WTC11 (cell line): ENCODE measurements around the gene DIDO1. TPM values are rescaled to one million over a fixed set of nuclear protein-coding genes. Genes with fewer than 3 reads are reported as not detected.

ENCODE experiments used
- ATF1 ChIP-seq: sonication (generic); formaldehyde crosslinking; IDR thresholded peaks from 2 replicates; pipeline ENCODE4 v1.8.1; 2023; ENCODE audit warnings: mild to moderate bottlenecking, moderate library complexity, missing genetic modification reagents
- CBFB ChIP-seq: sonication (generic); formaldehyde crosslinking; IDR thresholded peaks from 2 replicates; pipeline ENCODE4 v1.8.1; 2022; ENCODE audit warnings: mild to moderate bottlenecking, low read depth, missing genetic modification reagents
- CREB1 ChIP-seq: sonication (generic); formaldehyde crosslinking; IDR thresholded peaks from 2 replicates; pipeline ENCODE4 v1.8.0; 2023; ENCODE audit warnings: mild to moderate bottlenecking, missing genetic modification reagents
- CREM ChIP-seq: sonication (generic); formaldehyde crosslinking; IDR thresholded peaks from 2 replicates; pipeline ENCODE4 v1.8.1; 2022; ENCODE audit warnings: mild to moderate bottlenecking, missing genetic modification reagents, moderate library complexity
- EMX1 ChIP-seq: fragments of 250-450 bp; sonication (Bioruptor Pico); IDR thresholded peaks from 2 replicates; pipeline ENCODE4 v1.8.0; 2021; ENCODE audit warnings: mild to moderate bottlenecking
- ESRRA ChIP-seq: sonication (generic); formaldehyde crosslinking; IDR thresholded peaks from 2 replicates; pipeline ENCODE4 v1.8.1; 2022; ENCODE audit warnings: mild to moderate bottlenecking, missing genetic modification reagents, borderline replicate concordance
- FOXP1 ChIP-seq: sonication (generic); formaldehyde crosslinking; IDR thresholded peaks from 2 replicates; pipeline ENCODE4 v1.8.0; 2022; ENCODE audit warnings: missing genetic modification reagents, mild to moderate bottlenecking, moderate library complexity, borderline replicate concordance
- HMGA2 ChIP-seq: fragments of 250-450 bp; sonication (Bioruptor Pico); IDR thresholded peaks from 2 replicates; pipeline ENCODE4 v1.4.0; 2021; ENCODE audit warnings: mild to moderate bottlenecking, moderate library complexity
- IRF2 ChIP-seq: sonication (generic); formaldehyde crosslinking; IDR thresholded peaks from 2 replicates; pipeline ENCODE4 v1.8.0; 2022; ENCODE audit warnings: low read depth, missing genetic modification reagents, borderline replicate concordance
- KAT7 ChIP-seq: sonication (generic); formaldehyde crosslinking; IDR thresholded peaks from 2 replicates; pipeline ENCODE4 v1.8.1; 2023; ENCODE audit warnings: missing genetic modification reagents, mild to moderate bottlenecking, borderline replicate concordance
- OVOL2 ChIP-seq: fragments of 250-450 bp; sonication (Bioruptor Pico); IDR thresholded peaks from 2 replicates; pipeline ENCODE4 v1.9.0; 2021; ENCODE audit warnings: mild to moderate bottlenecking, borderline replicate concordance
- PRRX2 ChIP-seq: fragments of 250-450 bp; sonication (Bioruptor Pico); IDR thresholded peaks from 2 replicates; pipeline ENCODE4 v1.8.0; 2021; ENCODE audit warnings: mild to moderate bottlenecking
- RELA ChIP-seq: sonication (generic); formaldehyde crosslinking; IDR thresholded peaks from 2 replicates; pipeline ENCODE4 v1.8.1; 2022; ENCODE audit warnings: missing genetic modification reagents, mild to moderate bottlenecking, borderline replicate concordance
- SMAD3 ChIP-seq: sonication (generic); formaldehyde crosslinking; IDR thresholded peaks from 2 replicates; pipeline ENCODE4 v1.8.0; 2022; ENCODE audit warnings: missing genetic modification reagents, mild to moderate bottlenecking, borderline replicate concordance
- TP53 ChIP-seq: sonication (generic); formaldehyde crosslinking; IDR thresholded peaks from 2 replicates; pipeline ENCODE4 v1.8.1; 2023; ENCODE audit warnings: mild to moderate bottlenecking, missing genetic modification reagents
- ZNF263 ChIP-seq: sonication (generic); formaldehyde crosslinking; IDR thresholded peaks from 2 replicates; pipeline ENCODE4 v1.8.1; 2022; ENCODE audit warnings: low read depth, mild to moderate bottlenecking, moderate library complexity, missing genetic modification reagents
- total RNA-seq: library from RNA; stranded (reverse); gene quantifications from 3 replicates; pipeline ENCODE4 v1.2.3, GENCODE V29; 2021
- TF ChIP-seq, protein P1 (sequence below): sonication (generic); formaldehyde crosslinking; IDR thresholded peaks from 2 replicates; pipeline ENCODE4 v1.8.0; 2023; ENCODE audit warnings: missing genetic modification reagents, mild to moderate bottlenecking, borderline replicate concordance
- TF ChIP-seq, protein P2 (sequence below): sonication (generic); formaldehyde crosslinking; IDR thresholded peaks from 2 replicates; pipeline ENCODE4 v1.8.1; 2023; ENCODE audit warnings: mild to moderate bottlenecking, missing genetic modification reagents, moderate library complexity
- TF ChIP-seq, protein P3 (sequence below): sonication (generic); formaldehyde crosslinking; IDR thresholded peaks from 2 replicates; pipeline ENCODE4 v1.8.0; 2022; ENCODE audit warnings: mild to moderate bottlenecking, missing genetic modification reagents
- TF ChIP-seq, protein P4 (sequence below): sonication (generic); formaldehyde crosslinking; IDR thresholded peaks from 2 replicates; pipeline ENCODE4 v1.8.0; 2022; ENCODE audit warnings: mild to moderate bottlenecking, missing genetic modification reagents
- TF ChIP-seq, protein P5 (sequence below): fragments of 250-450 bp; sonication (Bioruptor Pico); IDR thresholded peaks from 2 replicates; pipeline ENCODE4 v1.9.0; 2021; ENCODE audit warnings: moderate library complexity, mild to moderate bottlenecking, inconsistent platforms, borderline replicate concordance
- TF ChIP-seq, protein P6 (sequence below): fragments of 250-450 bp; sonication (Bioruptor Pico); IDR thresholded peaks from 2 replicates; pipeline ENCODE4 v1.8.0; 2021; ENCODE audit warnings: mild to moderate bottlenecking
- TF ChIP-seq, protein P7 (sequence below): sonication (generic); formaldehyde crosslinking; IDR thresholded peaks from 2 replicates; pipeline ENCODE4 v1.8.1; 2022; ENCODE audit warnings: missing genetic modification reagents, borderline replicate concordance
- TF ChIP-seq, protein P8 (sequence below): sonication (generic); formaldehyde crosslinking; IDR thresholded peaks from 2 replicates; pipeline ENCODE4 v1.8.0; 2023; ENCODE audit warnings: missing genetic modification reagents
- TF ChIP-seq, protein P9 (sequence below): sonication (generic); formaldehyde crosslinking; IDR thresholded peaks from 2 replicates; pipeline ENCODE4 v1.8.0; 2023; ENCODE audit warnings: mild to moderate bottlenecking, missing genetic modification reagents

Gene DIDO1
- total RNA-seq, 1 experiment from 2014 or later, result 87.3 TPM

DNA sequence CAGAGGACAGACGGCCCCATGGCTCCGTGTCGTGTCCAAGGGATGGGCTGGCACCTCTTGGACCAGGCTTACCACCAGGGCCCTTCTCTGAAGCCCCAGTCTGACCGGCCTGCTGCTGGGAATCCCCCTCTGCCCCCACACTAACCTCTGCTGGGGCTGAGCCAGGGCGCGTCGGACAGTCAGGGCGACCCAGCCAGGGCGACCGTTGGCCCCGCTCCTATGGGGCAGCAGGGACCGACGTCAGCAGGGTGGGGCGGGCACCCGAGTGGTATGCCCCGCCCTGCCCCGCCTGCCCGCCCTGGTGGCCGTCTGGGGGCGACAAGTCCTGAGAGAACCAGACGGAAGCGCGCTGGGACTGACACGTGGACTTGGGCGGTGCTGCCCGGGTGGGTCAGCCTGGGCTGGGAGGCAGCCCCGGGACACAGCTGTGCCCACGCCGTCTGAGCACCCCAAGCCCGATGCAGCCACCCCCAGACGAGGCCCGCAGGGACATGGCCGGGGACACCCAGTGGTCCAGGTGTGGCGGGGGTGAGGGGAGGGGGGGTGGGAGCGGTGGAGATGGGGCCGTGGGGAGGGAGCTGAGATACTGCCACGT lies 26.2 kb upstream of the DIDO1 start, which contains the start of gene SLC17A9 (continued):
- TF ChIP-seq ESRRA (CRISPR knock-in tag) (no peak), CREB1 (CRISPR knock-in tag) (0 out of 2 replicates have a peak, but pooled peaks have one; percentile 26), ZNF263 (CRISPR knock-in tag) (no peak), EMX1 (CRISPR knock-in tag) (no peak), CBFB (CRISPR knock-in tag) (no peak), SMAD3 (no peak), IRF2 (CRISPR knock-in tag) (no peak), ATF1 (no peak), KAT7 (CRISPR knock-in tag) (no peak), CREM (no peak; the same call in 1 of the 2 replicates), FOXP1 (CRISPR knock-in tag) (0 out of 2 replicates have a peak, but pooled peaks have one; percentile 40), HMGA2 (no peak), RELA (CRISPR knock-in tag) (no peak), PRRX2 (CRISPR knock-in tag) (no peak), TP53 (CRISPR knock-in tag) (no peak), OVOL2 (CRISPR knock-in tag) (no peak)
- TF ChIP-seq, protein P1, sequence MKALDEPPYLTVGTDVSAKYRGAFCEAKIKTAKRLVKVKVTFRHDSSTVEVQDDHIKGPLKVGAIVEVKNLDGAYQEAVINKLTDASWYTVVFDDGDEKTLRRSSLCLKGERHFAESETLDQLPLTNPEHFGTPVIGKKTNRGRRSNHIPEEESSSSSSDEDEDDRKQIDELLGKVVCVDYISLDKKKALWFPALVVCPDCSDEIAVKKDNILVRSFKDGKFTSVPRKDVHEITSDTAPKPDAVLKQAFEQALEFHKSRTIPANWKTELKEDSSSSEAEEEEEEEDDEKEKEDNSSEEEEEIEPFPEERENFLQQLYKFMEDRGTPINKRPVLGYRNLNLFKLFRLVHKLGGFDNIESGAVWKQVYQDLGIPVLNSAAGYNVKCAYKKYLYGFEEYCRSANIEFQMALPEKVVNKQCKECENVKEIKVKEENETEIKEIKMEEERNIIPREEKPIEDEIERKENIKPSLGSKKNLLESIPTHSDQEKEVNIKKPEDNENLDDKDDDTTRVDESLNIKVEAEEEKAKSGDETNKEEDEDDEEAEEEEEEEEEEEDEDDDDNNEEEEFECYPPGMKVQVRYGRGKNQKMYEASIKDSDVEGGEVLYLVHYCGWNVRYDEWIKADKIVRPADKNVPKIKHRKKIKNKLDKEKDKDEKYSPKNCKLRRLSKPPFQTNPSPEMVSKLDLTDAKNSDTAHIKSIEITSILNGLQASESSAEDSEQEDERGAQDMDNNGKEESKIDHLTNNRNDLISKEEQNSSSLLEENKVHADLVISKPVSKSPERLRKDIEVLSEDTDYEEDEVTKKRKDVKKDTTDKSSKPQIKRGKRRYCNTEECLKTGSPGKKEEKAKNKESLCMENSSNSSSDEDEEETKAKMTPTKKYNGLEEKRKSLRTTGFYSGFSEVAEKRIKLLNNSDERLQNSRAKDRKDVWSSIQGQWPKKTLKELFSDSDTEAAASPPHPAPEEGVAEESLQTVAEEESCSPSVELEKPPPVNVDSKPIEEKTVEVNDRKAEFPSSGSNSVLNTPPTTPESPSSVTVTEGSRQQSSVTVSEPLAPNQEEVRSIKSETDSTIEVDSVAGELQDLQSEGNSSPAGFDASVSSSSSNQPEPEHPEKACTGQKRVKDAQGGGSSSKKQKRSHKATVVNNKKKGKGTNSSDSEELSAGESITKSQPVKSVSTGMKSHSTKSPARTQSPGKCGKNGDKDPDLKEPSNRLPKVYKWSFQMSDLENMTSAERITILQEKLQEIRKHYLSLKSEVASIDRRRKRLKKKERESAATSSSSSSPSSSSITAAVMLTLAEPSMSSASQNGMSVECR, result no peak
- TF ChIP-seq, protein P2, sequence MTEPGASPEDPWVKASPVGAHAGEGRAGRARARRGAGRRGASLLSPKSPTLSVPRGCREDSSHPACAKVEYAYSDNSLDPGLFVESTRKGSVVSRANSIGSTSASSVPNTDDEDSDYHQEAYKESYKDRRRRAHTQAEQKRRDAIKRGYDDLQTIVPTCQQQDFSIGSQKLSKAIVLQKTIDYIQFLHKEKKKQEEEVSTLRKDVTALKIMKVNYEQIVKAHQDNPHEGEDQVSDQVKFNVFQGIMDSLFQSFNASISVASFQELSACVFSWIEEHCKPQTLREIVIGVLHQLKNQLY (CRISPR knock-in tag), result no peak
- TF ChIP-seq, protein P3, sequence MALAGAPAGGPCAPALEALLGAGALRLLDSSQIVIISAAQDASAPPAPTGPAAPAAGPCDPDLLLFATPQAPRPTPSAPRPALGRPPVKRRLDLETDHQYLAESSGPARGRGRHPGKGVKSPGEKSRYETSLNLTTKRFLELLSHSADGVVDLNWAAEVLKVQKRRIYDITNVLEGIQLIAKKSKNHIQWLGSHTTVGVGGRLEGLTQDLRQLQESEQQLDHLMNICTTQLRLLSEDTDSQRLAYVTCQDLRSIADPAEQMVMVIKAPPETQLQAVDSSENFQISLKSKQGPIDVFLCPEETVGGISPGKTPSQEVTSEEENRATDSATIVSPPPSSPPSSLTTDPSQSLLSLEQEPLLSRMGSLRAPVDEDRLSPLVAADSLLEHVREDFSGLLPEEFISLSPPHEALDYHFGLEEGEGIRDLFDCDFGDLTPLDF (CRISPR knock-in tag), result no peak
- TF ChIP-seq, protein P4, sequence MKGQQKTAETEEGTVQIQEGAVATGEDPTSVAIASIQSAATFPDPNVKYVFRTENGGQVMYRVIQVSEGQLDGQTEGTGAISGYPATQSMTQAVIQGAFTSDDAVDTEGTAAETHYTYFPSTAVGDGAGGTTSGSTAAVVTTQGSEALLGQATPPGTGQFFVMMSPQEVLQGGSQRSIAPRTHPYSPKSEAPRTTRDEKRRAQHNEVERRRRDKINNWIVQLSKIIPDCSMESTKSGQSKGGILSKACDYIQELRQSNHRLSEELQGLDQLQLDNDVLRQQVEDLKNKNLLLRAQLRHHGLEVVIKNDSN (CRISPR knock-in tag), result 0 out of 2 replicates have a peak, but pooled peaks have one; percentile 9
- TF ChIP-seq, protein P5, sequence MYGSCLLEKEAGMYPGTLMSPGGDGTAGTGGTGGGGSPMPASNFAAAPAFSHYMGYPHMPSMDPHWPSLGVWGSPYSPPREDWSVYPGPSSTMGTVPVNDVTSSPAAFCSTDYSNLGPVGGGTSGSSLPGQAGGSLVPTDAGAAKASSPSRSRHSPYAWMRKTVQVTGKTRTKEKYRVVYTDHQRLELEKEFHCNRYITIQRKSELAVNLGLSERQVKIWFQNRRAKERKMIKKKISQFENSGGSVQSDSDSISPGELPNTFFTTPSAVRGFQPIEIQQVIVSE, result no peak
- TF ChIP-seq, protein P6, sequence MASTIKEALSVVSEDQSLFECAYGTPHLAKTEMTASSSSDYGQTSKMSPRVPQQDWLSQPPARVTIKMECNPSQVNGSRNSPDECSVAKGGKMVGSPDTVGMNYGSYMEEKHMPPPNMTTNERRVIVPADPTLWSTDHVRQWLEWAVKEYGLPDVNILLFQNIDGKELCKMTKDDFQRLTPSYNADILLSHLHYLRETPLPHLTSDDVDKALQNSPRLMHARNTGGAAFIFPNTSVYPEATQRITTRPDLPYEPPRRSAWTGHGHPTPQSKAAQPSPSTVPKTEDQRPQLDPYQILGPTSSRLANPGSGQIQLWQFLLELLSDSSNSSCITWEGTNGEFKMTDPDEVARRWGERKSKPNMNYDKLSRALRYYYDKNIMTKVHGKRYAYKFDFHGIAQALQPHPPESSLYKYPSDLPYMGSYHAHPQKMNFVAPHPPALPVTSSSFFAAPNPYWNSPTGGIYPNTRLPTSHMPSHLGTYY, result no peak
- TF ChIP-seq, protein P7, sequence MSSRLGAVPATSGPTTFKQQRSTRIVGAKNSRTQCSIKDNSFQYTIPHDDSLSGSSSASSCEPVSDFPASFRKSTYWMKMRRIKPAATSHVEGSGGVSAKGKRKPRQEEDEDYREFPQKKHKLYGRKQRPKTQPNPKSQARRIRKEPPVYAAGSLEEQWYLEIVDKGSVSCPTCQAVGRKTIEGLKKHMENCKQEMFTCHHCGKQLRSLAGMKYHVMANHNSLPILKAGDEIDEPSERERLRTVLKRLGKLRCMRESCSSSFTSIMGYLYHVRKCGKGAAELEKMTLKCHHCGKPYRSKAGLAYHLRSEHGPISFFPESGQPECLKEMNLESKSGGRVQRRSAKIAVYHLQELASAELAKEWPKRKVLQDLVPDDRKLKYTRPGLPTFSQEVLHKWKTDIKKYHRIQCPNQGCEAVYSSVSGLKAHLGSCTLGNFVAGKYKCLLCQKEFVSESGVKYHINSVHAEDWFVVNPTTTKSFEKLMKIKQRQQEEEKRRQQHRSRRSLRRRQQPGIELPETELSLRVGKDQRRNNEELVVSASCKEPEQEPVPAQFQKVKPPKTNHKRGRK (CRISPR knock-in tag), result no peak
- TF ChIP-seq, protein P8, sequence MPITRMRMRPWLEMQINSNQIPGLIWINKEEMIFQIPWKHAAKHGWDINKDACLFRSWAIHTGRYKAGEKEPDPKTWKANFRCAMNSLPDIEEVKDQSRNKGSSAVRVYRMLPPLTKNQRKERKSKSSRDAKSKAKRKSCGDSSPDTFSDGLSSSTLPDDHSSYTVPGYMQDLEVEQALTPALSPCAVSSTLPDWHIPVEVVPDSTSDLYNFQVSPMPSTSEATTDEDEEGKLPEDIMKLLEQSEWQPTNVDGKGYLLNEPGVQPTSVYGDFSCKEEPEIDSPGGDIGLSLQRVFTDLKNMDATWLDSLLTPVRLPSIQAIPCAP (CRISPR knock-in tag), result 0 out of 2 replicates have a peak, but pooled peaks have one; percentile 27
- TF ChIP-seq, protein P9, sequence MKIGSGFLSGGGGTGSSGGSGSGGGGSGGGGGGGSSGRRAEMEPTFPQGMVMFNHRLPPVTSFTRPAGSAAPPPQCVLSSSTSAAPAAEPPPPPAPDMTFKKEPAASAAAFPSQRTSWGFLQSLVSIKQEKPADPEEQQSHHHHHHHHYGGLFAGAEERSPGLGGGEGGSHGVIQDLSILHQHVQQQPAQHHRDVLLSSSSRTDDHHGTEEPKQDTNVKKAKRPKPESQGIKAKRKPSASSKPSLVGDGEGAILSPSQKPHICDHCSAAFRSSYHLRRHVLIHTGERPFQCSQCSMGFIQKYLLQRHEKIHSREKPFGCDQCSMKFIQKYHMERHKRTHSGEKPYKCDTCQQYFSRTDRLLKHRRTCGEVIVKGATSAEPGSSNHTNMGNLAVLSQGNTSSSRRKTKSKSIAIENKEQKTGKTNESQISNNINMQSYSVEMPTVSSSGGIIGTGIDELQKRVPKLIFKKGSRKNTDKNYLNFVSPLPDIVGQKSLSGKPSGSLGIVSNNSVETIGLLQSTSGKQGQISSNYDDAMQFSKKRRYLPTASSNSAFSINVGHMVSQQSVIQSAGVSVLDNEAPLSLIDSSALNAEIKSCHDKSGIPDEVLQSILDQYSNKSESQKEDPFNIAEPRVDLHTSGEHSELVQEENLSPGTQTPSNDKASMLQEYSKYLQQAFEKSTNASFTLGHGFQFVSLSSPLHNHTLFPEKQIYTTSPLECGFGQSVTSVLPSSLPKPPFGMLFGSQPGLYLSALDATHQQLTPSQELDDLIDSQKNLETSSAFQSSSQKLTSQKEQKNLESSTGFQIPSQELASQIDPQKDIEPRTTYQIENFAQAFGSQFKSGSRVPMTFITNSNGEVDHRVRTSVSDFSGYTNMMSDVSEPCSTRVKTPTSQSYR (CRISPR knock-in tag), result no peak
